ENCODE measurements around the gene ZNF343. TPM values are rescaled to one million over a fixed set of nuclear protein-coding genes. Genes with fewer than 3 reads are reported as not detected.

ZNF343 gene
- total RNA-seq, 1 donor from 2014 or later, result 9.2 TPM

DNA sequence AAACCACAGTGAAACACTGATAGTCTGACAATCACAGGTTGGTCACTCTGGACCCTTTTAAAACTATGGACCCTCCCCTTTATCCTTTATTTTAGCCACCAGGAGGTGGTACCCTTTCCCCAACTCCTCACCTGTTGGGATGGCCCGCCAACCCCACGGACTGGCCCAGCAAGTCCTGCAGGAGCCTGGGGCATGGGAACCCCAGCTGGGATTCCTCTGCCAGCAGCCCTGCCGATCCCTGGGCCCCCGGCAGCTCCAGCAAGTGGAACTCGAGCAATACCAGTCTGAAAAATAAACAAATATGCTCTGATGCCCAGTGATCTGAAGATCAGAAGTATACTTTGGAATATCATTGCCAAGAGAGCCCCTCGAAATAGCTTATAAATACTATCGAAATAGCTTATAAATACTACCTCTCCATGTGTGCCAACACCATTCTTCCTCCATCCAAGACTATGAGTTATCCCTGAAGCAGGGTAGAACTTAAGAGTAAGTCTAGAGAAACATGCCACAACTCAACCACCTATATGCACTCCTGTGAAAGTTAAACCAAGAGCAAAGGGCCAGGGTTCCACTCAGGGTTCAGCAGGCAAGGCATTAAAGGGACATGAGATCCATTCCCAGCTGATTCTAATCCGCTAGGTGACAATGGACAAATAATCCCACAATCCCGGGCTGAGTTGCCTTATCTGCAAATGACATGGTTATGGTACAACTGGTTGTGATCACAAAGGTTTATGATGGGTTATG is 44.9 kb downstream of the ZNF343 start:
- FAIRE-seq, result no peak
- Histone ChIP-seq H3K4me3 (ENCODE audit: low read depth, low read length) (no peak overlapping the region), H3K36me3 (ENCODE audit: control insufficient read depth, insufficient read depth, low read length) (peaks cover 40% of the 10 kb centered on the region), H3K27me3 (ENCODE audit: control insufficient read depth, insufficient read depth, low read length) (no peaks in the 10 kb centered on the region)
- no peak for DNase-seq (ENCODE audit: low read depth)
- TF ChIP-seq, protein P1, sequence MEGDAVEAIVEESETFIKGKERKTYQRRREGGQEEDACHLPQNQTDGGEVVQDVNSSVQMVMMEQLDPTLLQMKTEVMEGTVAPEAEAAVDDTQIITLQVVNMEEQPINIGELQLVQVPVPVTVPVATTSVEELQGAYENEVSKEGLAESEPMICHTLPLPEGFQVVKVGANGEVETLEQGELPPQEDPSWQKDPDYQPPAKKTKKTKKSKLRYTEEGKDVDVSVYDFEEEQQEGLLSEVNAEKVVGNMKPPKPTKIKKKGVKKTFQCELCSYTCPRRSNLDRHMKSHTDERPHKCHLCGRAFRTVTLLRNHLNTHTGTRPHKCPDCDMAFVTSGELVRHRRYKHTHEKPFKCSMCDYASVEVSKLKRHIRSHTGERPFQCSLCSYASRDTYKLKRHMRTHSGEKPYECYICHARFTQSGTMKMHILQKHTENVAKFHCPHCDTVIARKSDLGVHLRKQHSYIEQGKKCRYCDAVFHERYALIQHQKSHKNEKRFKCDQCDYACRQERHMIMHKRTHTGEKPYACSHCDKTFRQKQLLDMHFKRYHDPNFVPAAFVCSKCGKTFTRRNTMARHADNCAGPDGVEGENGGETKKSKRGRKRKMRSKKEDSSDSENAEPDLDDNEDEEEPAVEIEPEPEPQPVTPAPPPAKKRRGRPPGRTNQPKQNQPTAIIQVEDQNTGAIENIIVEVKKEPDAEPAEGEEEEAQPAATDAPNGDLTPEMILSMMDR (IDR thresholded peaks at IDR 0.05; ENCODE audit: insufficient read depth, low read length, severe bottlenecking), result no peak

DNA sequence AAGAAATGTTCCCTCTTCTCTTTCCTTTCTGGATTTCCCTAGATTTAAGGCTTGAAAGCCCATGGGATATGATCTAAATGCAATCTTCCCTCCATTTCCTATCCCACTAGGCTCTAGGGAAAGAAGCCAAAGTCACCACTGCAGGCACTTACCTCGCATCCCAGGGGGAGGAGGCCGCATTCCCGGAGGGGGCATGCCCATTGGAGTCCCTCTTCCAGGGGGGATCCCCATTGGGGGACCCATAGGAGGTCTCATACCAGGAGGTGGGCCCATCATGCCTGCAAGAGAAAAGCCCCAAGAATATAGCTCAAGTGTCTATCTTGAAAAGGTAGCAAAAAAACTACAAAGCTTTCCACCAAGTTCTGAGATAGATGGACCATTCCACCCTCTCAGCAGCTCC is 46.2 kb downstream of the ZNF343 start:
- FAIRE-seq (no peak), DNase-seq (ENCODE audit: low read depth) (no peak)
- TF ChIP-seq, protein P1 (IDR thresholded peaks at IDR 0.05; ENCODE audit: insufficient read depth, low read length, severe bottlenecking), result no peak
- Histone ChIP-seq H3K27me3 (ENCODE audit: control insufficient read depth, insufficient read depth, low read length) (no peaks in the 10 kb centered on the region), H3K4me3 (ENCODE audit: low read depth, low read length) (no peak overlapping the region), H3K36me3 (ENCODE audit: control insufficient read depth, insufficient read depth, low read length) (peaks cover 38% of the 10 kb centered on the region)

DNA sequence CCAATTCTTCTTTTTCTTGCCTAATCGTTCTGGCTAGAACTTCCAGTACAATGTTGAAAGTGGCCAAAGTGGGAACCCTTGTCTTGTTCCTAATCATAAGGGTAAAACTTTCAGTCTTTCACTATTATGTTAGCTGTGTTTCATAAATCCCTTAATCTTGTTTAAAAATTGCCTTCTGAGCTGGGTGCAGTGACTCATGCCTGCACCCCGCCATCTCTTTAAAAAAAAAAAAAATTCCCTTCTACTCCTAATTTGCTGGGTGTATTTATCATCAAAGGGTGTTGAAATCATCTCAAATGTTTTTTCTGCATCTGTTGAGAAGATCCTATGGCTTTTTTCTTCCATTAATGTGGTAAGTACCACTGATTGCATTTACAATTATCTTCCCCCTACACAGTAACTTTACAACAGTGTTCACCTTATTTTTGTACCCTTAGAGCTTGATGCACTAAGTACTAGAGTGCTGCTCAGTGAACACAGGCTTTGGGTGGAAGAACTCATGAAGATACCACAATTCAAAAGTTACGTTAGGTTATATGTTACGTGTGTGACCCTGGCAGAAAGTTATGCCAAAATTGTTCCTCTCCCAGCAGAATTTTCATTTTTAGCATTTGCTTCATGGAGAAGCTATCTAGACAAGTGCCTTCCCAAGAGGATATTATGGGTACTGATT is 47.8 kb downstream of the ZNF343 start:
- Histone ChIP-seq H3K4me3 (ENCODE audit: low read depth, low read length) (no peak overlapping the region), H3K27me3 (ENCODE audit: control insufficient read depth, insufficient read depth, low read length) (no peaks in the 10 kb centered on the region), H3K36me3 (ENCODE audit: control insufficient read depth, insufficient read depth, low read length) (peaks cover 29% of the 10 kb centered on the region)
- DNase-seq (ENCODE audit: low read depth) (no peak), FAIRE-seq (no peak)
- TF ChIP-seq, protein P1 (IDR thresholded peaks at IDR 0.05; ENCODE audit: insufficient read depth, low read length, severe bottlenecking), result no peak

DNA sequence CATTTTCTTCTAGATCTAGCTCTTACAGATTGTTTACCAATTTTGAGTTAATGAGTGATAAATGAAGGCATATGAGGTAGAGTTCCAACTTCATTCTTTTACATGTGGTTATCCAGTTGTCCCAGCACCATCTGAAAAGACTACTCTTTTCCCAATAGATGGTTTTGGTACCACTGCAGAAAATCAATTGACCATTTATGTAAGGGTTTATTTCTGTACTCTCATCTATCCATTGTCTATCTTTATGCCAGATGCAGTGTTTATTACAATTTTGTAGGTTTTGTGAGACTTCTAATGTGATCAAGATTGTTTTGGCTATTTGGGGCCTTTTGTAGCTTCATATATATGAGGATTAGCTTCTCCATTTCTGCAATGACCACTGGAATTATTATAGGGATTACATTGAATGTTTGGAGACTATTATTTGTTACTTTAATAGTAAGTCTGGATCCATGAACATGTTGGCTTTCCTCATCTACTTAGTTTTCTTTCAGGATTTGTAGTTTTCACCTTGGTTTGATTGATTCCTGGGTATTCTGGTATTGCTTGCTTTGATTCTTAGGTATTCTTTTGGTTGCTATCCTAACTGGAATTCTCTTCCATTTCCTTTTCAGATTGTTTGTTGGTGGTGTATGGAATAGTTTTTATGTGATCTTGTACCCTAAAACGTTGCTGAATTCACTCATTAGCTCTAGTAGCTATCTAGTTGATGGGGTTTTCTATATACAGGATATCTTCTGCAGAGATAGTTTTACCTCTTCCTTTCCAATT is 48.5 kb downstream of the ZNF343 start:
- DNase-seq (ENCODE audit: low read depth), result no peak
- peaks cover 24% of the 10 kb centered on the region for H3K36me3 ChIP-seq (ENCODE audit: control insufficient read depth, insufficient read depth, low read length)
- H3K4me3 ChIP-seq (ENCODE audit: low read depth, low read length), result no peak overlapping the region
- no peak for FAIRE-seq
- TF ChIP-seq, protein P1 (IDR thresholded peaks at IDR 0.05; ENCODE audit: insufficient read depth, low read length, severe bottlenecking), result no peak
- H3K27me3 ChIP-seq (ENCODE audit: control insufficient read depth, insufficient read depth, low read length), result no peaks in the 10 kb centered on the region

DNA sequence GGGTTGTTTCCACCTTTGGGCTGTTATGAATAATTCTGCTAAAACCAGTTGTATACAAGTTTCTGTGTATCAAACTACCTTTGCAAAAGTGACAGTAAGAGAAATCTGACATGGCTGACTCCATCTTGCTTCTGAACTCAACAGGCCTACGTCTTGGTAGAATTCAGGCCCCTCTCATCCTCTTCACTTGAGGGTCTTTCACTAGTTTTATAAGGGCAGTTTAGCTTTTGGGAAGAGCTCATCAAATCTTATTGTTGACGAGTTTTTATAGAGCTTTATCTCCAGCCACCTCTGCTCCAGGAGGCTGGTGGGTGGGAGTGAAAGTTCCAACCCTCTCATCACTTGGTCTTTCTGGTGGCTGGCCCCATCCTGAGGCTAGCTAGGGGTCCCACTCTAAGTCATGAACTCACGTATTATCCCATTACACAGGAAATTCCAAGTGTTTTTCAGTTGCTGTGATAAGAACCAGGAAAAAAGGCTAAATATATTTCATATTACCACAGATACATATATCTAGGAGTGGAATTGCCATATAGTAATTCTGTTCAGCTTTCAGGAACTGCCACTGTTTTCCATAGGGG is 49.7 kb downstream of the ZNF343 start:
- Histone ChIP-seq H3K27me3 (ENCODE audit: control insufficient read depth, insufficient read depth, low read length) (no peaks in the 10 kb centered on the region), H3K4me3 (ENCODE audit: low read depth, low read length) (no peak overlapping the region), H3K36me3 (ENCODE audit: control insufficient read depth, insufficient read depth, low read length) (peaks cover 22% of the 10 kb centered on the region)
- DNase-seq (ENCODE audit: low read depth) (no peak), FAIRE-seq (no peak)
- TF ChIP-seq, protein P1 (IDR thresholded peaks at IDR 0.05; ENCODE audit: insufficient read depth, low read length, severe bottlenecking), result no peak
